Keratinocyte (primary cell): Measurements from ENCODE around the gene ADGRB2. TPM values are rescaled to one million over a fixed set of nuclear protein-coding genes. Genes with fewer than 3 reads are reported as not detected.

Experiments
- DNase-seq: peaks from one replicate; pipeline ENCODE4 v3.0.0-alpha.2; 2011; ENCODE audit warnings: low read depth, missing footprints, low spot score
- FAIRE-seq: peaks from 2 replicates; lab custom pipeline; 2011; peaks lifted over from hg19 to GRCh38; lab: Jason Lieb, UNC
- H2AFZ ChIP-seq: 2 replicates; pipeline ENCODE4 v1.6.0; 2012; ENCODE audit warnings: low read length, control low read depth, inconsistent platforms; ENCODE audit not compliant: control insufficient read depth
- H3K27ac ChIP-seq: 2 replicates; pipeline ENCODE4 v1.5.1; 2011; ENCODE audit warnings: low read length; ENCODE audit not compliant: control insufficient read depth, insufficient read depth
- H3K27me3 ChIP-seq: 3 replicates; pipeline ENCODE4 v1.6.0; 2011; ENCODE audit warnings: low read length; ENCODE audit not compliant: control insufficient read depth, insufficient read depth; ENCODE audit errors: extremely low read depth
- H3K36me3 ChIP-seq, 2 experiments: 2 replicates in 1 of 2; 3 replicates in 1 of 2; pipeline ENCODE4 v1.5.1; 2011; ENCODE audit warnings: low read length in 2 of 2, mild to moderate bottlenecking in 1 of 2; ENCODE audit not compliant: control insufficient read depth in 2 of 2, insufficient read depth in 2 of 2; ENCODE audit errors: extremely low read depth in 1 of 2
- H3K4me1 ChIP-seq: 3 replicates; pipeline ENCODE4 v1.5.1; 2011; ENCODE audit warnings: low read length; ENCODE audit not compliant: control insufficient read depth, insufficient read depth; ENCODE audit errors: extremely low read depth
- H3K4me2 ChIP-seq: 3 replicates; pipeline ENCODE4 v1.6.0; 2011; ENCODE audit warnings: low read depth, low read length; ENCODE audit not compliant: control insufficient read depth, insufficient read depth; ENCODE audit errors: extremely low read depth
- H3K4me3 ChIP-seq, 3 experiments: fragments of 200-600 bp in 1 of 3; sonication (generic) in 1 of 3; 2 replicates in 2 of 3; 3 replicates in 1 of 3; pipeline ENCODE4 v1.5.1; 2011 to 2016; ENCODE audit warnings: low read length in 3 of 3, mild to moderate bottlenecking in 3 of 3, control low read depth in 2 of 3, inconsistent platforms in 1 of 3, low read depth in 1 of 3, mixed read lengths in 1 of 3, mixed run types in 1 of 3, moderate library complexity in 1 of 3; ENCODE audit not compliant: control insufficient read depth in 2 of 3, insufficient read depth in 2 of 3; ENCODE audit errors: extremely low read depth in 1 of 3
- H3K79me2 ChIP-seq: 2 replicates; pipeline ENCODE4 v1.6.0; 2012; ENCODE audit warnings: low read length; ENCODE audit not compliant: control insufficient read depth, insufficient read depth
- H3K9ac ChIP-seq: 3 replicates; pipeline ENCODE4 v1.6.0; 2011; ENCODE audit warnings: low read length; ENCODE audit not compliant: control insufficient read depth, insufficient read depth; ENCODE audit errors: extremely low read depth
- H3K9me1 ChIP-seq: 3 replicates; pipeline ENCODE4 v1.6.0; 2011; ENCODE audit warnings: low read length; ENCODE audit not compliant: control insufficient read depth, insufficient read depth; ENCODE audit errors: extremely low read depth
- H3K9me3 ChIP-seq: 2 replicates; pipeline ENCODE4 v1.5.1; 2012; ENCODE audit warnings: low read depth, low read length; ENCODE audit not compliant: control insufficient read depth
- H4K20me1 ChIP-seq: 3 replicates; pipeline ENCODE4 v1.6.0; 2011; ENCODE audit warnings: low read length; ENCODE audit not compliant: control insufficient read depth, insufficient read depth; ENCODE audit errors: extremely low read depth
- EZH2 ChIP-seq: IDR thresholded peaks from one replicate; pipeline ENCODE4 v1.6.1; 2012; ENCODE audit warnings: inconsistent platforms, mild to moderate bottlenecking, low read length, moderate library complexity
- dilution Hi-C: fragments of 300-500 bp; cut with MboI; formaldehyde crosslinking; loops from one replicate; pipeline ENCODE4 v1.7.0; 2020; ENCODE audit warnings: low sequenced_read_pairs; ENCODE audit not compliant: extremely low pct_ligation_motif_present
- polyA plus RNA-seq, 5 experiments: library from polyadenylated mRNA; depleted of rRNA in 3 of 5; stranded (reverse) in 3 of 5; stranded (forward) in 1 of 5; unstranded in 1 of 5; fragments of >200 nt; gene quantifications; 1 replicate in 1 of 5; 2 replicates in 3 of 5; 3 replicates in 1 of 5; pipeline versions ENCODE4 v1.2.1 to v1.2.3, GENCODE V29; 2011 to 2012; ENCODE audit warnings: missing spikeins in 2 of 5, low read depth in 1 of 5, low replicate concordance in 1 of 5
- TF ChIP-seq, protein P1 (sequence below), 3 experiments: IDR thresholded peaks in 1 of 3; conservative IDR thresholded peaks in 1 of 3; optimal IDR thresholded peaks in 1 of 3; 2 replicates in 2 of 3; 3 replicates in 1 of 3; pipeline versions ENCODE3 to v1.5.1; 2011; ENCODE audit warnings: low read length in 3 of 3, mild to moderate bottlenecking in 3 of 3, moderate library complexity in 2 of 3, control low read depth in 1 of 3, inconsistent platforms in 1 of 3; ENCODE audit not compliant: insufficient read depth in 2 of 3; ENCODE audit errors: extremely low read depth in 1 of 3

Gene ADGRB2
- polyA plus RNA-seq, 1 donor (not counting 4 experiments of a cell fraction or from before 2014, with no cell fraction given) = 0.68 TPM

DNA sequence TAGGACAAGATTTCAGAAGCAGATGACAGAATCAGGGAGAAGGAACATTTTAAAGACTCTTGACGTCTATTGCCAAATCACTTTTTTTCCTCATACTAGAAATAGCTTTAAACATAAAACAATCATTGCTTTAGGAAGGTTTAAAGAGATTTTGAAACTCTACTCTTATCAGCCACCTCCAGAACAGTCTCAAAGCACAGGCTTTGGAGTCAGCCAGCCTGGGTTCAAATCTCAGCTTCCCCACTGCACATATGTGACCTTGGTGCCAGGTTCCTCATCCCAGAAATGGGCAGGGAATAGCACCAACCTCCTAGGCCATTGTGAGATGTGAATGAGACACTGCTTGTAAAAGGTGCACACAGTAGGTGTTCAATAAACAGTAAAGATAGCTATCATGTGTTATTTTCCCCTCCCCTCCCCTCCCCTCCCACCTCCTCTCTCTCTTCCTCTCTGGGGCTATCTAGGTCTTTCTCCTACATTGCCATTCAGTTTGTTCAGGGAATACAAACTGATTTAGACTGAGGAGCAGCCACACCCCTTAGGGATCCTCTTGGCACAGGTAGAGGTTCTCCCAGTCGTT lies 31.0 kb upstream of the ADGRB2 start:
- no peak overlapping the region for H3K27ac ChIP-seq
- H3K36me3 ChIP-seq = no peaks in the 10 kb centered on the region
- H3K4me2 ChIP-seq = no peak overlapping the region
- H3K27me3 ChIP-seq = no peaks in the 10 kb centered on the region
- no peak for TF ChIP-seq EZH2
- TF ChIP-seq, protein P1, sequence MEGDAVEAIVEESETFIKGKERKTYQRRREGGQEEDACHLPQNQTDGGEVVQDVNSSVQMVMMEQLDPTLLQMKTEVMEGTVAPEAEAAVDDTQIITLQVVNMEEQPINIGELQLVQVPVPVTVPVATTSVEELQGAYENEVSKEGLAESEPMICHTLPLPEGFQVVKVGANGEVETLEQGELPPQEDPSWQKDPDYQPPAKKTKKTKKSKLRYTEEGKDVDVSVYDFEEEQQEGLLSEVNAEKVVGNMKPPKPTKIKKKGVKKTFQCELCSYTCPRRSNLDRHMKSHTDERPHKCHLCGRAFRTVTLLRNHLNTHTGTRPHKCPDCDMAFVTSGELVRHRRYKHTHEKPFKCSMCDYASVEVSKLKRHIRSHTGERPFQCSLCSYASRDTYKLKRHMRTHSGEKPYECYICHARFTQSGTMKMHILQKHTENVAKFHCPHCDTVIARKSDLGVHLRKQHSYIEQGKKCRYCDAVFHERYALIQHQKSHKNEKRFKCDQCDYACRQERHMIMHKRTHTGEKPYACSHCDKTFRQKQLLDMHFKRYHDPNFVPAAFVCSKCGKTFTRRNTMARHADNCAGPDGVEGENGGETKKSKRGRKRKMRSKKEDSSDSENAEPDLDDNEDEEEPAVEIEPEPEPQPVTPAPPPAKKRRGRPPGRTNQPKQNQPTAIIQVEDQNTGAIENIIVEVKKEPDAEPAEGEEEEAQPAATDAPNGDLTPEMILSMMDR (optimal IDR thresholded peaks at IDR 0.05 in 1 of 3, IDR thresholded peaks at IDR 0.05 in 1 of 3, conservative IDR thresholded peaks at IDR 0.05 in 1 of 3; ENCODE audit: extremely low read depth in 1 of 3, insufficient read depth in 2 of 3, low read length in 3 of 3) = no peak
- dilution Hi-C loops = no loop called here
- H3K4me1 ChIP-seq = peaks cover 21% of the 10 kb centered on the region
- no peaks in the 10 kb centered on the region for H3K79me2 ChIP-seq
- H3K4me3 ChIP-seq = no peak overlapping the region
- FAIRE-seq (no peak), DNase-seq (no peak)
- H2AFZ ChIP-seq = no peak overlapping the region
- no peaks in the 10 kb centered on the region for H3K9me3 ChIP-seq
- no peaks in the 10 kb centered on the region for H4K20me1 ChIP-seq
- no peaks in the 10 kb centered on the region for H3K9me1 ChIP-seq
- H3K9ac ChIP-seq = no peak overlapping the region

DNA sequence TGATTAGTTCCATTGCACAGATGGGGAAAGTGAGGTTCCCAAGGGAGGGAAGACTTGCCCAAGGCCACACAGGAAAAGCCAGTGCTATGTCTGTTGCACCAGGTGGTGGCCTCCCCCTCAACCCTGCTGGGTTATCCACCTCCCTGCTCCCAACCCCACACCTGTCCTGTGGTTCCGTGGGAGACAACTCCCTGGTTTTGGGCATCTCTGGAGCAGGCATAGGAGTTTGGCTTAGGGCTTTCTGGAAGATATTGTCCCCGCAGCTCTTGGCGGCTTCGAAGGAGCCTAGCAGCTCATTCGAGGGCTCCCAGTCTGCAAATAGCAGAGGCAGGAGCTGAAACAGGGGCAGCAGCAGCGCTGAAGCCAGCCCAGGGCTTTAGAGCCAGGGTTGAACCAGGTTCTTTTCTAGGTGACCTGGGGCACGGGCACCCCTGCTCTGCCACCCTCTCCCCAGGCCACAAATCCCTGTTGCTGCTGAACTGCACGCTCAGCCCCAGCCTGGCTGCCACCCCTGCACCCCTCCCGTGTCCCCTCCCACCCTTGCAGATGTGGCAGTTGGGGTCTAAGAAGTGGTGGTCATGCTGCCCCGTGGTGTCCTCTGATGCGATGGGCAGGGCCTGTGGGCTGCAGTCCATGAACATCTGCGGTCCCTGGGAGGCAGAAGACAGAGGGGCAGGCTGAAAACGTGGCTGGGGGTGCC lies 29.6 kb upstream of the ADGRB2 start:
- Histone ChIP-seq H3K4me3 (no peak overlapping the region), H2AFZ (no peak overlapping the region), H4K20me1 (no peaks in the 10 kb centered on the region), H3K36me3 (no peaks in the 10 kb centered on the region), H3K4me2 (no peak overlapping the region), H3K9ac (no peak overlapping the region), H3K9me3 (no peaks in the 10 kb centered on the region), H3K4me1 (peaks cover 18% of the 10 kb centered on the region), H3K79me2 (no peaks in the 10 kb centered on the region), H3K27ac (no peak overlapping the region), H3K9me1 (no peaks in the 10 kb centered on the region), H3K27me3 (no peaks in the 10 kb centered on the region)
- no peak for FAIRE-seq
- TF ChIP-seq EZH2 = no peak
- TF ChIP-seq, protein P1 (optimal IDR thresholded peaks at IDR 0.05 in 1 of 3, IDR thresholded peaks at IDR 0.05 in 1 of 3, conservative IDR thresholded peaks at IDR 0.05 in 1 of 3; ENCODE audit: extremely low read depth in 1 of 3, insufficient read depth in 2 of 3, low read length in 3 of 3) = no peak
- DNase-seq = no peak
- dilution Hi-C loops = no loop called here
